GM18526 (cell line): ENCODE results near the gene KPNB1.

Source experiments
- POLR2A ChIP-seq: IDR thresholded peaks from 3 replicates; pipeline ENCODE4 v1.6.1; 2011; ENCODE audit not compliant: insufficient read length; ENCODE audit errors: extremely low read depth

The KPNB1 gene

DNA sequence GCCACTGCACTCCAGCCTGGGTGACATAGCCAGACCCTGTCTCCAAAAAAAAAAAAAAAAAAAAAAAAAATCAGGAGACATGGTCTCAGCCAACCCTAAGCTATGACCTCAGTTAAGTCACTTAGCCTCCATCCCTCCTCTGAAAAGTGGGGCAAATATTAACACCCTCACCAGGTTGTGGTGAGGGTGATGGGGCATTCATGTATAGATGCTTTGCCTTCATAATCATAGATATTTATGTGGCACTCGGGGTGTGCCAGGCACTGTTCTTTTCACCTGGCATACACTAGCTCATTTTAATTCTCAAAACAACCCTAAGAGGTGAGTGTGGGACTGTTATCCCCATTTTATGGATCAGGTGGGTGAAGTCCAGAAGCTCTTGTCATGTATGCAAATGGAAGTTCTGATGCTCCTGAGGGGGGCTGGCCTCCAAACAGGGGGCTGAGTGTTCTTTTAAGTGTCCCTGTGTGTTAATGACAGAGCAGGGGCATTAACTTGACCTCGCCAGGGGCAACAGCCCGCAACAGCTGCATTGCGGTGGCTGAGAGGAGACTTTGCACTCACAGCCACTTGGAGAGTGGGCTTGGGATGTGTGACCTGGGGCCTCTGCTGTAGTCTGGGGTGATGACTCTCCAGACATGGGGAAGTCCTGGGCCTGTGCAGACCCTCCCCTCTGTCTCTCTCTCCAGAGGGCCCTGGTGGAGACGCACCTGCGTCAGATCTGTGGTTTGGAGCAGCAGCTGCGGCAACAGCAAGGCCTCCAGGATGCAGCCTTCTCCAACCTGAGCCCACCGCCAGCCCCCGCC is 48.4 kb downstream of the KPNB1 start:
- TF ChIP-seq POLR2A = no peak

DNA sequence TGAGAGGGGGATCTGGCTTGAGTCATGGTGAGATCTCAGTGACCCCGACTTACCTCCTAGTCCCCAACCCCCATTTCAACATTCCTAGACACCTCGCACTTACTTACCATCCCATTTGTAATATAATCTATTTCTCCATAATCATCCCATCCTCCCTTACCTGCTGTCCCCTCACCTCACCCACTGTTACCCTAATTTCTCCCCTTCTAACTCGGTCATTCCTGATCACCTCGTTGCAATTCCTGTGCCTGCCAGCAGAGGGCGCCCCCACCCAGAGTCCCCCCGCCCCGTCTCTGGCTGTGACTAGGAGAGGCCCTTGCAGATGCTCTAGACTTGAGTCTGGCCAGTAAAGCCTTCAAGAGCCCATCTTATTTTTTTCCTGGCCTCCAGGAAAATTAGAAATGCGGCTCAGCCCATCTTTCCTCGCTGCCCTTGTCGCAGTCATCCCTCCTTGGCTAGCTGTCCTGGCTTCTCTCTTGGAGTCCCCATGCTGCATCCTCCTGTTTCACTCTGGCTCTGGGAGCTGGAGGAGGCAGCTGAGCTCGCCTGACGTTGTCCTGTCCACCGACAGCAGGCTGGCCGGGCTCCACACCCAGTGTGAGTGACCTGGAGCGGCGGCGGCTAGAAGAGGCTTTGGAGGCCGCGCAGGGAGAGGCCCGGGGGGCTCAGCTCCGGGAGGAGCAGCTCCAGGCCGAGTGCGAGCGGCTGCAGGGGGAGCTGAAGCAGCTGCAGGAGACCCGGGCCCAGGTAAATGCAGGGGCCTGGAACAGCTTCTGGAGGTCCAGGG is 49.2 kb downstream of the KPNB1 start:
- TF ChIP-seq POLR2A = no peak

DNA sequence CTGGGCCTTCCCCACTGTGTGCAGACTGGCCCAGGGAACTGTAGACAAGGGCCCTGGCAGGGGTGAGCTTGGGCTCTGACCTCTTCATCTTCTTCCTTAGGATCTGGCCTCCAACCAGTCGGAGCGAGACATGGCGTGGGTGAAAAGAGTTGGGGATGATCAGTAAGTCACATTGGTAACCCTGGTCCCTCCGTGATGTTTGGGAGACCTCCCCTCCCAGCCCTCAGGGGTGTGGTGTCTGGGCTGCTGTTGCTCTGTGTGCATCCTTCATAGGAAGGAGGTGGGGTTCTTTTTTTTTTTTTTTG is 49.8 kb downstream of the KPNB1 start:
- TF ChIP-seq POLR2A = no peak

DNA sequence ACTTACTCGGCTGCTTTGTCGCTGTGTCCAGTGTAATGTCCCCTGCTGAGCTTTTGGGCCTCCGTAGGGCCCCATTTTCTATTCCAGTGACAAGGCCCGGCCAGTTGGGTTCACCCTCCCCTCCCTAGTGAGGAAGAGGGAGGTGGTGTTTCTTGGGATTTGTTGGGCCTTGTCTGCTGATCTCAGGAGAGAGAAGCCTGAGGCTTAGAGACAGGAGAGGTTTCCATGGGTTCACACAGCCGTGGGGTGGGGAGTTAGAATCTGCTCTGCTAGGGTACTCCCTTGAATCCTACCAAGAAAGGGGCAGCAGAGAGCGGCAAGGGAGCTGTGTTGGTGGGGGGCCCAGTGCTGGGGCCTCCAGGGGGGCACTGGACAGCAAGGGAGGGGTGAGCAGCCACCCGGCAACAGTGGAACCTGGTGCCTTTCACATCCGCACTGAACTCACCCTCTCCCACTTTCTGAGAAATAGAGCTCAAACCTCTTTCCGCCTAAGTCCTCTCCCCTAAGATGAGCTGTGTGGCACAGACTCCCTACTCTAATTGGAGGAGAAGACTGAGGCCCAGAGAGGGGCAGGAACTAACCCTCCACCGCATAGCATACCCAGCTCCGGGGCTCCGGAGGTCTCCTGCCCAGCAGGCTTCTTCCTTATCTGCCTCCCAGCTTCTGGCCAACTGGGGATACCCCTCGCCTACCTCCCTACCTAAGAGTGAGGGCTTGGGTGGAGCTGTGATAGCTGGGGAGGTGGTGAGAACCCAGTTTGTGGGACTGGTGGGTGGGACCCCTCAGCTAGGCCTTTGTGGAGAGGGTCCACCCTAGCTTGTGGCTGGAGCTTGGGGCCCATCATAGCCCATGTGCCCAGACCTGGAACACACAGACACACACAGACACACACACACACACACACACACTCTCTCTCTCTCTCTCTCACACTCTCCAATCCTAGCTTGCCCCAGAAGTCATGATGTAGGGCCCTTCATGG is 51.0 kb downstream of the KPNB1 start:
- TF ChIP-seq POLR2A = no peak

DNA sequence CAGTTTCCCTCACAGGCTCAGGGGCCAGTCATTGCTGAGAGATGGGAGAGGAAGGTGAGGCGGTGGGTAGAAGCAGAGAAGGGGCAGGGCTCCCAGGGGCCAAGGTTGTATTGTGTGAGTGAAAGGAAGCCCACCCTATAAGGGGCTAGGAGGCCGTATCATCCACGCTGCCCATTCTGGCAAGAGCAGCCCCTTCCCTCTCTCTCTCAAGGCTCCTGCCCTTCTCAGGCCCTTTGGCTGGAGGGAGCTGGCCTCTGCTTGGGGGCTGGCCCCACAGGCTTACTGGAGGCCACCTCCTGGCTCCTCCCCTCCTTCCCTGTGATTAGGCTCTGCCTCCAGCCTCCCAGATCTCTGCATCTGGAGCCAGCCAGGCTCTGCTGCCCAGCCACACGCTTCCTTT is 51.9 kb downstream of the KPNB1 start:
- no peak for TF ChIP-seq POLR2A

DNA sequence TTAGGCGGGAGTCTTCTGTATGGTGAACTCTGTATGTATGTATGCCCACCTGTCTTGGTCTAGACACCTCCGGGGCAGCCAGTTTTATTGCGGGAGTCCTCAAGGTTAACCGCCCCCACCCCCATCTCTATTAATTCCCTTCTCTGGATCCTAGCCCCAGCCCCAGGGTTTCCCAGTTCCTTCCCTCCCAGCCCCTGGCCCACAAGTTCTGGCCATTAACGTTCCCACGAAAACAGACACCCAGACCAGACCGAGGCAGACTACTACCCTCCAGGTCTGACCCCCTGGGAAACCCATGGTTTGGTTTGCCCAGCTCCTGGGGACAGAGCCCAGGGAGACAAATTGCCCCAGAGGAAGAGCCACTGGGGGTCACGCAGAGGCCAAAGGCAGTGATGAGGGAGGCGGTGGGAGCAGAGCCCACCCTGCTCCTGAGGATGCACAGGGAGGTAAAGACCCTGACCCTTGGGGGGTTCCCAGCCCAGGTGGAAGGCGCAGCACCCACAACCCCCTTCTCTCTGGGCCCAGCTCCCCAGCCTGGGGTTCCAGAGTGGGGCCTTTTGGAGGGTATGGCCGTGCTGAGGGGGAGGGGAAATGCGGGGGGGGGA is 52.8 kb downstream of the KPNB1 start:
- TF ChIP-seq POLR2A = no peak

DNA sequence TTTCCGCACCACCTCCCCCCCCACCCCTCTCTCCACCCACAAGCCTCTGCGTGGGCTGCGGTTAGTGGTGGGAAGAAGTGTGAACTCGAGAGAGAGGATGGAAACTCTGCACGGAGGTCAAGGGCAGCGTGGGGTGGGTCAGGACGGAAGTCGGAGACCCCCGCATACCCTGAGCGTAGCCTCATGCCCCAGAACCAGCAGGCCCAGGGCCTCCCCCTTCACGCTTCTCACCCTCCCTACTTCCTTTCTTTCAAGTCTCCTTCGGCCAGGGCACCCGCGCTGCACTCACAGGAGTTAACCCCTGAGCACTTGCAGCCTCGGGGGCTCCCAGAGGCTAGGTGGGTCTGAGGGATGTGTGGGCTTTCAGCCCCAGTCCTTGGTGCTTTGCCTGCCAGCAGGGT is 53.5 kb downstream of the KPNB1 start:
- no peak for TF ChIP-seq POLR2A

DNA sequence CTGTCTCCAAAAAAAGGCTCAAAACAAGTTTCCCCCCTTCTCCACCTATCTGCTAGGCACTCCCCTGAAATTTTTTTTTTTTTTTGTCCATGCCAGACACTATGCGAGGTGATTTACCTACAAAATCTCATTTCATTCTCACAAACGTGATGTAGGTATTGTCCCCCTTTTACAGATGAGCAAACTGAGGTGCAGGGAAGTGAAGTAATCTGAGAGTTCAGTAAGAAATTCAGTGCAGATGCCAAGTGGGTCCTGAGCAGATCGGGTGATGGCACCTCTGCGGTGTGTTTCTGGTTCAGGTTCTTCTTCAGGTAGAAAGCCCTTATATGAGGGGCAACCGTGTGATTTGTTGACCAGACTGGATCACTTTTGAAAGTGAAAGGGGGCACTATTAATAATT is 54.0 kb downstream of the KPNB1 start:
- no peak for TF ChIP-seq POLR2A

DNA sequence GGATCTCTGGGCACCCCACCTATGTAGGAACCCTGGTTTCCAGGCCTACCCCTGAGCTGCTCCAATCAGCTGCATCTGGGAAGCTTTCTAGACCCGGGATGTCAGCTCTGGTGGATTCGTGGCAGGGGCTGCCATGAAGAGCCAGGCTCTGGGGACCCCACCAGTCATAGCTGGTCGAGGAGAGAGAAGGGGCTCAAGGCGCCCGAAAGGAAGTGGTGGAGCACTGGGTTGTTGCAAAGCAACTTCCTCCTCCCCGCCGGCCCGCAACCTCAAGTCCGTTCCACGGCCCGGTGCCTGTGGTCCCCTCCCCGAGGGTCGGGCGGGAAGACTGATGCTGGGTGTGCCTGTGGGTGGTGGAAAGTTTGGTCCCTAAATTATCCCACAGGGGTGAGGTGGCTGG is 54.4 kb downstream of the KPNB1 start:
- no peak for TF ChIP-seq POLR2A

DNA sequence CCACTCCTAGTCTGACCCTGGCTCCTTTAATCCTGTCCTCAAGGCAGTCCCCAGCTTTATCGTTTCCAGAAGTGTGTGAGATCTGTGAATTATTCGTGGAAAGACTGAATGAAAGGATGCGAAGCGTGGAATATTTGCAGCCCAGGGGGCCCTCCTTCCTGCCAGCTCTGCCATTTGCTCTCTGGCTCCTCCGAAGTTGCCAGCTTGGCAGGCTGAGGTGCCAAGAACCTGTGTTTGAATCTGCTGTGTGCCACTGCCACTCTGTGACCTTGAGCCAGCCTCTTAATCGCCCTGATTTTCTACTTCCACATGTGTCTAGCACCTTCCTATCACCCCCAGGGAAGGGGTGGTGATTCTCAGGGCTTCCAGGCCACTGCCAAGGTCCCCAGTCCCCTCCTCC is 55.0 kb downstream of the KPNB1 start:
- TF ChIP-seq POLR2A = no peak

DNA sequence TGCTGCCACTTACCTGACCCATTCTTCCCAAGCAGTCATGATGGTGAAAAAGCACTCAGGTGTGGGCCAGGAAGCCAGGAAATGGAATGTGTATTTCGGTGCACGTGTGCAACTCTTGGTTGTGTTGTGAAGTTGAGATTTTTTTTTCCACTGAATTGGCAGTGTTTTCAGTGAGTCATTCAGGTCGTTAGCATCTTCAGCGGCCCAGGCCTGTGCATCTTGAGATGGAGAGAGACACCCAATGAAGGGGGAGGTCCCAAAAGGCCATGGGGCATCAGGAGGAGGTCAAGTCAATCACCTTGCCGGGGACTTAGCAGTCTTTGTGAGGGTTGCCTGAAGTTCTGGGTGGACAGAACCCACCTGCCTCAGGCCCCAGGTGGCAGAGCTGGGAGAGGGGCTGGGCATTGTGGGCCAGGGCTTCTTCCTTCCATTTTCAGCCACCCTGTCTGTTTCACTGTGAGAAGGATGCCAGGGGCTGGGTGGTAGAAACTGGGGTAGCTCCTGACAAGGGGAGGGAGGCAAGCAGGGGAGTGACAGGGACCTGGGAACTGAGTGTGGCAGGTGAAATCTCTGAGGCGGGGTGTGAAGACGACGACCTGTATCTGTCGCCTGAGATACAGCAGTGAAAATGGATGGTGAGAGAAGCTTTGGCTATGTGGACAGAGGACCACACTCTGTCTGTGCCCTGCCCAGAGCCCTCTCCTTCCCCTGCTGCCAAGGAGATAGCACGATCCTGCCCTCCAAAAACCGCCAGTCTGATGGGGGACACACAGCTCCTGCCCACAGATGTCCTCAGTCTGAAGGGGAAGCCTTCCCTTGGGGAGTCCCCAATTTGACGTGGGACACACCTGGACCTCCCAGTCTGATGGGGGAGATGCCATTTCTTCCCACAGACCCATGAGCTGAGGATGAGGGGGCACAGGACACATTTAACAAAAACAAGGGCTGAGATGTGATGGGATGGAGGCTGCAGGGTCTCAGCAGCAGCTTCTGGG is 56.1 kb downstream of the KPNB1 start:
- TF ChIP-seq POLR2A = no peak

DNA sequence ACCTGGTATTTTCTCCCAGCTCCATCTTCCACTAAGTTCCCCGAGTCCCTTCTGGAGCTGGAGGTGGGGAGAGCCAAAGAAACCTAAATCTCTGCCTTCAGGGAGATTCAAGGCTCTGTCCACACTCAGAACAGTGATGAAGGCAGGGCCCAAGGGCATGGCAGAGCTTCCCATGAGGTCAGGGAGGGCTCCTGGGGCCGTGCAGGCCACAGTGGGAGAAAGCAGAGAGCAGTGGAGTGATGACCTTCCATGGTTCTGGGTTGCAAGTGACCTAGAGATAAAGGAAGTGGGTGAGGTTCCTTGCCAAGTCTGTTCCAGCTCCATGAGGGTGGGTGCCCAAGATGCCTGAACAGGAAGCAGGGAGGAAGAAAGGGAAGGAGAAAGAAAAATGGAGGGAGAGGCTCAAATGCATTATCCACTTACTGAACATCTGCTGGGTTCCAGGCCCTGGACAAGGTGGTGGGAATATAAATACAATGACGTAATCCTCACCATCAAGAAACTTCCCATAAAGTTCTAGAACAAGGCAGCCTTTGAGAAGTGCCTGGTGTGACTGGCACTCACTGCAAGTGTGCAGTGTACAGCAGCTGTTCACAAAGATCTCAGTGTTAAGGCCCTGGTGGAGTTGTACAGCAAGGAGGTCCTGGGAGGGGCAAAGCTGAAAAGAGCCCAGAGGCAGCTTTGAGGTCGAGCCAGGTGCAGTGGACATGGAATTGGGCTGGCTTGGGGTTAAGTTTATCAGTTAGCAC is 57.5 kb downstream of the KPNB1 start:
- TF ChIP-seq POLR2A = no peak

DNA sequence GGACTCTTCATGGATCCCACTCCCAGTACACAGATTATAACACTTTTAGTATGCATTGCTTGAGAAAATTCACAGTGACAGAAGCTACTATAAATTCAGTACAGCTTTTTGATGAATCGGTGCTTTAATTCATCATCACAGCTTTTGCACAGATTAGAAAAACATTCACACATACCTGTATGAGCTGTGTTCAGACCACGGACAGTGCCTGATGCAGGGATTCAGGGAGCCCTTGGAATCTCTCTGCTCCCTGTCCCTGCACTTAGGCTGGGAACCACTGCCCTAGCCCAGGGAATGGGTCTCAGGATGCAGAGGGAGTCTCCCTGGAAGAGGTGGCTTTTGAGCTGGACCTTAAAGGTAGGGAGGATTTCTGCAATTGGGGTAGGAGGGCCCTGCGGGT is 58.2 kb downstream of the KPNB1 start:
- TF ChIP-seq POLR2A = no peak
